HFF-Myc (cell line): ENCODE results near the gene CUX1.
"Not testable (repeated sequence)": the region's sequence is repeated elsewhere in the genome, so short reads cannot be mapped to it uniquely, and the experiment has no call there.

ENCODE experiments used
- DNase-seq: peaks from one replicate; pipeline ENCODE4 v3.0.0-alpha.2; 2011; ENCODE audit warnings: low read depth; ENCODE audit errors: extremely low read depth
- H3K4me3 ChIP-seq: replicated peaks from 2 replicates; pipeline ENCODE4 v1.5.1; 2011; ENCODE audit warnings: low read depth, mild to moderate bottlenecking, control low read depth, low read length
- TF ChIP-seq, protein P1 (sequence below): IDR thresholded peaks from 2 replicates; pipeline ENCODE4 v1.5.1; 2012; ENCODE audit warnings: mild to moderate bottlenecking, low read depth, low read length, control low read depth; ENCODE audit errors: missing control alignments

Gene CUX1

DNA sequence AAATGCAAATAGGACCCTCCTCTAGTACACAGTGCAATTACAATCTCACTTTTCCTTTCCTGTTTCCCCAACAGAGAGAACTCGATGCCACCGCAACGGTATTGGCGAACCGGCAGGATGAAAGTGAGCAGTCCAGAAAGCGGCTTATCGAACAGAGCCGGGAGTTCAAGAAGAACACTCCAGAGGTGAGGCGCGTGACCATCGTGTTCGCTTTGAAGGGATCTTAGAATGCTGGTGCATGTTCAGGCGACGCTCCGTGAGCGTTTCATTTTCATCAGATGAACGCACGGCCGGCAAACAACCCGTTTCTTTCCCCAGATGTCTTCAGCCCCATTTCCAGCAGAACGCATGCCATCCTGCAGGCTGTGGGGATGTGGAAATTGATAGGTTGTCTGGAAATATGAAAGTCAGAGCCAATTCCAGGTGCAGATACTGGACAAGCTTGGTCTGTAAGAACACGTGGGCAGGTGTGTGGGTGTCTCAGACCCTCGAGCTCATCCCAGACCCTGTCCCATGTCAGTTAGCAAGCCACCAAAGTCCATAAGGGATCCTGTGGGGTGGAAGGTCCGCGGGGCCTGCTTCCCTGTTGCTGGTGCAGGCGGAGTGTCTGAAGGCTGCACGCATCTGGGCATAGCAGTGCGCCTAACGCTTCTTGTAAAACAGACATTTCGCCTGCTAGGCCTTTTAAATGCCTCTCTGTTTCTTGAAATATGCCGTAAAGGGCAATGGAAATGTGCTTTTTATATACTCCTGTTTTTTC lies 98.8 kb downstream of the CUX1 start:
- TF ChIP-seq, protein P1, sequence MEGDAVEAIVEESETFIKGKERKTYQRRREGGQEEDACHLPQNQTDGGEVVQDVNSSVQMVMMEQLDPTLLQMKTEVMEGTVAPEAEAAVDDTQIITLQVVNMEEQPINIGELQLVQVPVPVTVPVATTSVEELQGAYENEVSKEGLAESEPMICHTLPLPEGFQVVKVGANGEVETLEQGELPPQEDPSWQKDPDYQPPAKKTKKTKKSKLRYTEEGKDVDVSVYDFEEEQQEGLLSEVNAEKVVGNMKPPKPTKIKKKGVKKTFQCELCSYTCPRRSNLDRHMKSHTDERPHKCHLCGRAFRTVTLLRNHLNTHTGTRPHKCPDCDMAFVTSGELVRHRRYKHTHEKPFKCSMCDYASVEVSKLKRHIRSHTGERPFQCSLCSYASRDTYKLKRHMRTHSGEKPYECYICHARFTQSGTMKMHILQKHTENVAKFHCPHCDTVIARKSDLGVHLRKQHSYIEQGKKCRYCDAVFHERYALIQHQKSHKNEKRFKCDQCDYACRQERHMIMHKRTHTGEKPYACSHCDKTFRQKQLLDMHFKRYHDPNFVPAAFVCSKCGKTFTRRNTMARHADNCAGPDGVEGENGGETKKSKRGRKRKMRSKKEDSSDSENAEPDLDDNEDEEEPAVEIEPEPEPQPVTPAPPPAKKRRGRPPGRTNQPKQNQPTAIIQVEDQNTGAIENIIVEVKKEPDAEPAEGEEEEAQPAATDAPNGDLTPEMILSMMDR = no peak
- no peak for DNase-seq
- H3K4me3 ChIP-seq = no peak overlapping the region

DNA sequence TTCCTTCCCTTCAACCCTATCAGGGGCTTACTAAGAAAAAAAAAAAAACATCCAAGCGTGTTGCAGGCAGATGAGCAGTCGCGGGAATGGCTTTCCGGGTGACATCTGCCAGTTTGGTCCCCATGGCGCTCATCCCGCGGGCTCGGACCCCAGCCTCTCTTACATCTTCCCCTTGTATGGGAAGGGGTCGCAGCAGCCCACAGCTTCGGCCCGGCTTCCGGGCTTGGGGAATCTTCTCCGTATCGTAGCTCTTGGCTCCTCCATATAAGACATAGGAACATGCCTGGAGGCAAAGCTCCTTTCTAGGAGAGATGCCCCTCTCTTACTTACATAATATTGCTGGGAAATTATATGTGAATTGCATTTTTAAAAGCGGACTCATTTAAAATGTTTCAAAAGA lies 99.5 kb downstream of the CUX1 start:
- no peak for DNase-seq
- H3K4me3 ChIP-seq = no peak overlapping the region
- TF ChIP-seq, protein P1 = no peak

DNA sequence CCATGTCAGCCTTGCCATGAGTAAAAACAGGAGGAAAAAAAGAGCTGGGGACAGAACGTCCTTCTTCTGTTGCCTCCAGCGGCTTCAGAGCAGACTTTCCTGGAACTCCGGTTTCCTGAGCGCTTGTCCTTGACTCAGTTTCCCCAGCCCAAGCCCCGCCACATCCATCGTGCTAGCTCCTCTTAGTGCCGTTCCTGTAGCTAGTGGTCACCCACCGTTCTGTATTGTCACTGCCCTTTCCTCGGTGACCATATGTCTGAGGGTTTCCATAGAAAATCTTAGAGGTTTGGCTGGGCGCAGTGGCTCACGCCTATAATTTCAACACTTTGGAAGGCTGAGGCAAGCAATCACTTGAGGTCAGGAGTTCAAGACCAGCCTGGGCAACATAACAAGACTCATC lies 100.1 kb downstream of the CUX1 start:
- H3K4me3 ChIP-seq = no peak overlapping the region
- TF ChIP-seq, protein P1 = no peak
- no peak for DNase-seq

DNA sequence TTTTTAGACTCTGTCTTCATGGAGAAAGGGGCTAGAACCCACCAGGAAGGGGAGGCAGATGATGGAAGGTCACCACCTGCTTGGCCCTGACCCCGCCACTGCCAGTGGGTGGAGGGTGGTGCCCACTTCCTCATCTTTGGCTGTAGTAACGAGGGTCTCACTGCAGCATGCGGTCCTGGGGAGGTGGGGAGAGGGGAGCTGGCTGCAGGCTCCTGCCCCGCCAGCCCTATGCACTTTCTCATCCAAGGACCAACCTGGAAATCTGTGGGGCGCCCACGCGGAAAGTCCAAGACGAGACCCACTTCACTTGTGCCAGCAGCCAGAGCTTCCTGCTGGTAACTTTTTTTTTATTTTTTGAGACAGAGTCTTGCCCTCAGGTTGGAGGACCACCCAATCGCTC lies 101.0 kb downstream of the CUX1 start:
- TF ChIP-seq, protein P1 = no peak
- no peak overlapping the region for H3K4me3 ChIP-seq
- no peak for DNase-seq

DNA sequence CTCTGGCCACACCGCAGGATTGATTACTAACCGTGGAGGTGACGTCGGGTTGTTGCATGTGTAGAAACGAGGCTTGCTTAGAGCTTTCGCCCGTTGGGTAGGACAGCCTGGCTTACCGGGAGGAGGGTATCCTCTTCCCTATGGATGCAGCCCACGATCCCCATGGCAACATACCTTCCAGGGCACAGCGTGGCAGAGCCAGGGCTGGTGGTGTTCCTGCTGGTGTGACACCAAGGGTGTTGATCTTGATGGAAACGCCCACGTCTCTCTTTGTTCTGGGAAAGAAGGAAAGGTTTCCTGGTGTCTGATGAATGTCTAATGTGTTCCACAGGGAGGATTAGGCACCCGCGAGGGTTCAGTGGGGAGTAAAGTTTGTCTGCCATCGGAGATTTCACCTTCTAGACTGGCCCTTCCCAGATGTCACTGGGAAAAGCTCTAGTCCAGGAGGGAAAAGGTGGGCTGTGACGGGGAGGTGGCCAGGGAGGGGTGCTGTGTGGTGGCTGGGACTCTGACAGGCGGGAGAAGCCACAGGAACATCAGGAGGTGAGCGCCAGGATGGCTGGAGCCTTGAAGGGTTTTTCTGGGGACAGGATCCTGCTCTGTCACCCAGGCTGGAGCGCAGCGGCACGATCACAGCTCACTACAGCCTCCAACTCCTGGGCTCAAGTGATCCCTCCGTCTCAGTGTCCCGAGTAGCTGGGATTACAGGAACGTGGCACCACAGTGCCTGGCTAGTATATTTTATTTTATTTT lies 102.1 kb downstream of the CUX1 start:
- TF ChIP-seq, protein P1 = no peak
- no peak for DNase-seq
- no peak overlapping the region for H3K4me3 ChIP-seq

DNA sequence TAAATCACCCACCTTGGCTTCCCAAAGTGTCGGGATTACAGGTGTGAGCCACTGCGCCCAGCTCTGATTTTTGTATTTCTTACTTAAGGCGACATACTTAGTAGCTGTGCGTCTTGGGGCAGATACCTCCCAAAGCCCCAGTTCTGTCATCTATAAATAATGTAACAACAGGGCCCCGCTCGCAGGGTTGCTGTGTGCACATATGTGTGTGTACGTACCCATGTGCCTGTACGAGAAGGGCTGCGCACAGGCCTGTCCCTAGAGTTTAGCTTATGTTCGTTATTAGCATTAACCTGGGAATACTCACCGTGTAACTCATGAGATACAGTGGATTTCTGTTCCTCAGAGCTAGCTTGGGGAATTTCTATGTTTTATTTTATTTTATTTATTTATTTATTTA lies 103.6 kb downstream of the CUX1 start:
- DNase-seq = no peak
- no peak overlapping the region for H3K4me3 ChIP-seq
- TF ChIP-seq, protein P1 = no peak

DNA sequence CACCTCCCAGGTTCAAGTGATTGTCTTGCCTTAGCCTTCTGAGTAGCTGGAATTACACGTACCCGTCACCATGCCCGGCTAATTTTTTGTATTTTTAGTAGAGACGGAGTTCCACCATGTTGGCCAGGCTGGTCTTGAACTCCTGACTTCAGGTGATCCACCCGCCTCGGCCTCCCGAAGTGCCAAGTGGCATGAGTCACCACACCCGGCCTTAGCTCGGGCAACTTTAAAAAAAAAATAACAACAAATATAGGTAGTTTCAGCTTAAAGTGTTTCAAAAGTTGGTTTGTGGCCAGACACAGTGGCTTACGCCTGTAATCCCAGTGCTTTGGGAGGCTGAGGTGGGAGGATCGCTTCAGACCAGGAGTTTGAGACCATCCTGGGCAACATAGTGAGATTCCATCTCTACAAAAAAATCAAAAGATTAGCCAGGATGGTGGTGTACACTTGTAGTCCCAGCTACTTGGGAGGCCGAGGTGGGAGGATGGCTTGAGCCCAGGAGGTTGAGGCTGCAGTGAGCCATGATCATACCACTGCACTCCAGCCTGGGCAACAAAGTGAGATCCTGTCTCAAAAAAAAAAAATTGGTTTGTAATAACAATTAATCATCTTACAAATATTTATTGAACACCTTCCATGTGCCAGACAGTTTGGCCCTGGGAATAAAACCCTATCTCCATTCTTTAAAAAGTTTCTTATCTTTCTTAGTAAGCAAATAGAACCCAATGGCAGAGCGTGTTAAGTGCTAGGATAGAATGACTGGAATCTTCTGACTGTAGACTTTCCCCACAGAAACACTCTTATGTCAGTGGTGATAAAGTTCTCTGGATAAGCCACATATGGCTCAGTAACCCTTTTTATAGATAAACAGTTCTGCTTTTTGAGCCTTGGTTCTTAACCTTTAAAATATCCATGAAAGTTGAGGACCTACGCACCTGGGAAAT lies 104.4 kb downstream of the CUX1 start:
- not testable (repeated sequence) for DNase-seq, H3K4me3 ChIP-seq
